Trophoblast cell (in vitro differentiated cells and primary cell): Measurements from ENCODE around the gene FAM20A.

Source experiments
- DNase-seq, 2 donors: peaks; one replicate each; pipeline ENCODE4 v3.0.0-alpha.2; 2016
- H2AFZ ChIP-seq: 2 replicates; pipeline ENCODE4 v1.6.1; 2013; ENCODE audit warnings: low read length, moderate library complexity, mild to moderate bottlenecking; ENCODE audit not compliant: insufficient read depth, poor library complexity
- H2AK5ac ChIP-seq: 2 replicates; pipeline ENCODE4 v1.6.1; 2013; ENCODE audit warnings: mild to moderate bottlenecking, low read length
- H2BK120ac ChIP-seq: 2 replicates; pipeline ENCODE4 v1.6.1; 2013; ENCODE audit warnings: low read length, mild to moderate bottlenecking, moderate library complexity; ENCODE audit not compliant: insufficient read depth, poor library complexity
- H2BK12ac ChIP-seq: 2 replicates; pipeline ENCODE4 v1.6.1; 2013; ENCODE audit warnings: mild to moderate bottlenecking, low read length, moderate library complexity
- H2BK5ac ChIP-seq: 2 replicates; pipeline ENCODE4 v1.6.1; 2013; ENCODE audit warnings: low read length, low read depth, moderate library complexity, mild to moderate bottlenecking; ENCODE audit not compliant: poor library complexity
- H3K14ac ChIP-seq: 2 replicates; pipeline ENCODE4 v1.6.1; 2013; ENCODE audit warnings: mild to moderate bottlenecking, low read length
- H3K18ac ChIP-seq: 2 replicates; pipeline ENCODE4 v1.6.1; 2013; ENCODE audit warnings: mild to moderate bottlenecking, low read length
- H3K23ac ChIP-seq: 2 replicates; pipeline ENCODE4 v1.6.1; 2013; ENCODE audit warnings: low read length
- H3K27ac ChIP-seq: 2 replicates; pipeline ENCODE4 v1.5.1; 2013; ENCODE audit warnings: low read depth, mild to moderate bottlenecking, inconsistent platforms, low read length, moderate library complexity
- H3K27me3 ChIP-seq: 2 replicates; pipeline ENCODE4 v1.6.1; 2013; ENCODE audit warnings: inconsistent platforms, mild to moderate bottlenecking, low read length, moderate library complexity; ENCODE audit not compliant: insufficient read depth
- H3K36me3 ChIP-seq, 2 experiments: 1 replicate in 1 of 2; 2 replicates in 1 of 2; pipeline ENCODE4 v1.6.1; 2013; ENCODE audit warnings: low read length in 2 of 2, mild to moderate bottlenecking in 2 of 2, moderate library complexity in 1 of 2; ENCODE audit not compliant: insufficient read depth in 2 of 2, control insufficient read depth in 1 of 2
- H3K4ac ChIP-seq: 2 replicates; pipeline ENCODE4 v1.6.1; 2013; ENCODE audit warnings: low read depth, mild to moderate bottlenecking, low read length, moderate library complexity
- H3K4me1 ChIP-seq, 2 experiments: 1 replicate in 1 of 2; 2 replicates in 1 of 2; pipeline ENCODE4 v1.6.1; 2013; ENCODE audit warnings: low read length in 2 of 2, mild to moderate bottlenecking in 2 of 2, moderate library complexity in 1 of 2; ENCODE audit not compliant: insufficient read depth in 2 of 2, control insufficient read depth in 1 of 2
- H3K4me2 ChIP-seq: 2 replicates; pipeline ENCODE4 v1.6.1; 2013; ENCODE audit warnings: inconsistent platforms, mild to moderate bottlenecking, low read length, moderate library complexity
- H3K4me3 ChIP-seq: 2 replicates; pipeline ENCODE4 v1.5.1; 2013; ENCODE audit warnings: mild to moderate bottlenecking, low read depth, low read length, inconsistent platforms
- H3K79me1 ChIP-seq: one replicate; pipeline ENCODE4 v1.6.1; 2013; ENCODE audit warnings: low read length
- H3K79me2 ChIP-seq: 2 replicates; pipeline ENCODE4 v1.6.1; 2013; ENCODE audit warnings: low read length, mild to moderate bottlenecking; ENCODE audit not compliant: control insufficient read depth, insufficient read depth, poor library complexity
- H3K9ac ChIP-seq: 2 replicates; pipeline ENCODE4 v1.6.1; 2013; ENCODE audit warnings: mild to moderate bottlenecking, low read length
- H3K9me3 ChIP-seq: 2 replicates; pipeline ENCODE4 v1.6.1; 2013; ENCODE audit warnings: low read depth, mild to moderate bottlenecking, control low read depth, inconsistent platforms, low read length; ENCODE audit not compliant: insufficient read depth
- H4K12ac ChIP-seq: 2 replicates; pipeline ENCODE4 v1.6.1; 2013; ENCODE audit warnings: low read depth, mild to moderate bottlenecking, low read length, moderate library complexity
- H4K8ac ChIP-seq: 2 replicates; pipeline ENCODE4 v1.6.1; 2013; ENCODE audit warnings: low read depth, mild to moderate bottlenecking, low read length, moderate library complexity
- H4K91ac ChIP-seq: one replicate; pipeline ENCODE4 v1.6.1; 2013; ENCODE audit warnings: low read depth, mild to moderate bottlenecking, low read length, moderate library complexity
- WGBS: extraction: QIAGEN DNeasy Blood & Tissue Kit; methylation state at CpG from one replicate; pipeline ENCODE4 v1.1.7; 2013; ENCODE audit warnings: missing lambda C conversion rate; ENCODE audit not compliant: insufficient read length, insufficient coverage; ENCODE audit errors: extremely low coverage; 5-methylcytosine and 5-hydroxymethylcytosine counted together

Gene FAM20A

DNA sequence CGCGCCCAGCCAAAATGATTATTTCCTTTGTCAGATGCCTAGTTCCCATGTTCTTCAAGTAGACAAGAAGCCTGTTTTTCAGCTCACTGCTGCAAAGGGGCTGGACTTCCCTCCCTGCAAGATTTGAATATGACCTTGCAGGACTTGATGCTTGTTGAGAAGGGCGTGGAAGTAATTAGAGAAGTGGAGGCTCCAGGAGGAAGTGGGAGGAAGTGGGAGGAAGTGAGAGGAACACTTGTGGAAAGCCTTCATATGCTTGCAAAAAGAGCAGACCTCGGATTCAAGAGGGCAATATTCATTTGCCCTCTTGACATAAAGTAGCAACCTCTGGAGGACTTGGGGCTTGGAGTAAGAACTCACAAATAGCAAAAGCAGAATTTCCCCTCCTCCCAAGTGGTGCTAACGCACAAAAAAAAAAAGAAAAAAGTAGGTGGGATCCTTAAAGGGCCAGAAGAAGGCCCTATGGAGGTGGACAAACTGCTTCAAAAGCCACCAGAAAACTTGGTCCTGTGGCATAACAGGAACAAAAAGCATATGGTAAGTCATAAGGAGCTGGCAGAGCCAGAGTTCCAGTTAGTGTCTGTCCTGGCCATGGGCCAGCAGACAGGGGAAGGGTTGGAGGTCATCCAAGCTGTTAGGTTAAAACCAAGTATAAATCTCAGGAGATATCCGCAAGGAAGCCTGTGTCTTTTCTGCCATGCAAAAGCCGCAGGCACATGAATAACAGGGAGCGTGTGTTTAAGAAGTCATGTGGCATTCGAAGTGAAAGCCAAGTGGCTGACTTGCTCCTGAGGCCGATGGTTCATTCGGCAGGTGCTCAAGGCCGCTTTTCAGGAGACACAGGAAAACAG, 109.6 kb downstream of the FAM20A start:
- H2BK12ac ChIP-seq, result no peak overlapping the region
- no peak overlapping the region for H2BK120ac ChIP-seq
- no peak overlapping the region for H4K12ac ChIP-seq
- no peaks in the 10 kb centered on the region for H3K36me3 ChIP-seq
- no peaks in the 10 kb centered on the region for H3K27me3 ChIP-seq
- H4K8ac ChIP-seq, result no peak overlapping the region
- no peak overlapping the region for H2BK5ac ChIP-seq
- no CpG with 5 or more reads among the region's 12 CpGs for WGBS
- no peaks in the 10 kb centered on the region for H3K79me1 ChIP-seq
- no peak overlapping the region for H3K4me2 ChIP-seq
- H3K18ac ChIP-seq, result no peak overlapping the region
- H3K4me1 ChIP-seq, result no peaks in the 10 kb centered on the region
- H3K27ac ChIP-seq, result no peak overlapping the region
- no peaks in the 10 kb centered on the region for H3K9me3 ChIP-seq
- DNase-seq, result no peak
- H3K9ac ChIP-seq, result no peak overlapping the region
- H3K4me3 ChIP-seq, result no peak overlapping the region
- H3K4ac ChIP-seq, result no peak overlapping the region
- no peak overlapping the region for H2AFZ ChIP-seq
- no peak overlapping the region for H3K23ac ChIP-seq
- H4K91ac ChIP-seq, result no peak overlapping the region
- no peaks in the 10 kb centered on the region for H3K79me2 ChIP-seq
- H2AK5ac ChIP-seq, result no peak overlapping the region
- H3K14ac ChIP-seq, result no peak overlapping the region

DNA sequence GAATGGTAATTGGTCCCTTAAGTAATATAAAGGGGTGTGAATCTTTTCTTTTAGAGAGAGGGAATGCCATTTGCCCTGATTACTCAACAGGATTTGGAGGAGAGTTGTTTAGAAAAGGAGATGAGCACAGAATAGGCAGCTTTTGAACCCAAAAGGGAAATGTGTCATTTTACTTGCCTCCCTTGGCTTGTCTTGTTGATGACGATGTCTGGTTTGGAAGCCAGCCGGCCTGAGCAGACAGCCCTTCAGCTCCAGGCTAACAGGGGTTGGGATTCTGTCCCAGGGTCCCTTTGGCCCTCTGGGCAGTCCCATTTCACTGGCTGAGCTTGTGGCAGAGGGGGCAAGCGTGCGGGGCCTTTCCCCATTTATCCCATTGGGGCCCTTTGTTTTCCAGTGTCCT, 111.2 kb downstream of the FAM20A start:
- Histone ChIP-seq H3K79me2 (no peaks in the 10 kb centered on the region), H2BK120ac (no peak overlapping the region), H3K18ac (no peak overlapping the region), H3K27ac (no peak overlapping the region), H4K12ac (no peak overlapping the region), H2AFZ (no peak overlapping the region), H3K4me1 (no peaks in the 10 kb centered on the region), H3K23ac (no peak overlapping the region), H3K4me2 (no peak overlapping the region), H3K9me3 (no peaks in the 10 kb centered on the region), H3K4me3 (no peak overlapping the region), H3K36me3 (no peaks in the 10 kb centered on the region), H3K9ac (no peak overlapping the region), H3K14ac (no peak overlapping the region), H3K4ac (no peak overlapping the region), H2BK5ac (no peak overlapping the region), H4K91ac (no peak overlapping the region), H3K27me3 (no peaks in the 10 kb centered on the region), H3K79me1 (no peaks in the 10 kb centered on the region), H2BK12ac (no peak overlapping the region), H4K8ac (no peak overlapping the region), H2AK5ac (no peak overlapping the region)
- WGBS, result no CpG with 5 or more reads among the region's 4 CpGs
- no peak for DNase-seq
